Chondrocyte (in vitro differentiated cells): ENCODE measurements around the gene TNRC6B. TPM values are rescaled to one million over a fixed set of nuclear protein-coding genes. Genes with fewer than 3 reads are reported as not detected.

Experiments used
- DNase-seq: peaks from one replicate; pipeline ENCODE4 v3.0.0; 2021; ENCODE audit warnings: mixed read lengths, low spot score
- H3K27ac Mint-ChIP-seq: one replicate; pipeline ENCODE4 v1.8.0; 2021; ENCODE audit warnings: mild to moderate bottlenecking, moderate library complexity, mixed read lengths; ENCODE audit not compliant: unreplicated experiment
- H3K27me3 Mint-ChIP-seq: 2 replicates; pipeline ENCODE4 v1.8.0; 2021; ENCODE audit warnings: low read depth, mixed read lengths
- H3K36me3 Mint-ChIP-seq: 2 replicates; pipeline ENCODE4 v1.8.0; 2021; ENCODE audit warnings: low read depth, mixed read lengths
- H3K4me1 Mint-ChIP-seq: 2 replicates; pipeline ENCODE4 v1.8.0; 2021; ENCODE audit warnings: low read depth, mild to moderate bottlenecking, mixed read lengths
- H3K4me3 Mint-ChIP-seq: one replicate; pipeline ENCODE4 v1.8.0; 2021; ENCODE audit warnings: mild to moderate bottlenecking, moderate library complexity, mixed read lengths; ENCODE audit not compliant: unreplicated experiment
- H3K9me3 Mint-ChIP-seq: 2 replicates; pipeline ENCODE4 v1.8.0; 2021; ENCODE audit warnings: low read depth, mixed read lengths
- CTCF ChIP-seq: fragments of 200-600 bp; sonication (generic); IDR thresholded peaks from 2 replicates; pipeline ENCODE4 v1.5.0; 2021; ENCODE audit warnings: antibody characterized with exemption, mild to moderate bottlenecking, moderate library complexity
- total RNA-seq: library from RNA; stranded (reverse); gene quantifications from 3 replicates; pipeline ENCODE4 v1.2.1, GENCODE V29; 2021

The TNRC6B gene
- total RNA-seq, 1 donor from 2014 or later: 30.9 TPM

GRCh38 chr22:40332319-40332781 is 154.6 kb downstream of the TNRC6B start:
- no peak overlapping the region for H3K27ac Mint-ChIP-seq

GRCh38 chr22:40334060-40334459 is 156.3 kb downstream of the TNRC6B start:
- H3K4me1 Mint-ChIP-seq: no peaks in the 10 kb centered on the region
- DNase-seq: no peak
- no peak for TF ChIP-seq CTCF
- no peaks in the 10 kb centered on the region for H3K27me3 Mint-ChIP-seq
- H3K27ac Mint-ChIP-seq: no peak overlapping the region
- H3K4me3 Mint-ChIP-seq: no peak overlapping the region
- H3K9me3 Mint-ChIP-seq: no peaks in the 10 kb centered on the region
- H3K36me3 Mint-ChIP-seq: peaks cover 17% of the 10 kb centered on the region

More at GRCh38 chr22:40332319-40332781, 154.6 kb downstream of the TNRC6B start:
- no peaks in the 10 kb centered on the region for H3K9me3 Mint-ChIP-seq
- H3K4me3 Mint-ChIP-seq: no peak overlapping the region
- H3K4me1 Mint-ChIP-seq: no peaks in the 10 kb centered on the region
- no peak for DNase-seq
- no peaks in the 10 kb centered on the region for H3K27me3 Mint-ChIP-seq
- peaks cover 19% of the 10 kb centered on the region for H3K36me3 Mint-ChIP-seq
- no peak for TF ChIP-seq CTCF

- peaks cover 17% of the 10 kb centered on the region for H3K36me3 Mint-ChIP-seq
- no peak overlapping the region for H3K27ac Mint-ChIP-seq
- no peak overlapping the region for H3K4me3 Mint-ChIP-seq
These were observed 157.2 kb downstream of the TNRC6B start for GRCh38 chr22:40334899-40335298.

GRCh38 chr22:40335358-40335757 is 157.6 kb downstream of the TNRC6B start:
- H3K4me1 Mint-ChIP-seq: no peaks in the 10 kb centered on the region
- H3K36me3 Mint-ChIP-seq: peaks cover 15% of the 10 kb centered on the region
- no peaks in the 10 kb centered on the region for H3K27me3 Mint-ChIP-seq
- H3K4me3 Mint-ChIP-seq: no peak overlapping the region
- DNase-seq: no peak
- no peak for TF ChIP-seq CTCF
- no peak overlapping the region for H3K27ac Mint-ChIP-seq
- H3K9me3 Mint-ChIP-seq: no peaks in the 10 kb centered on the region

More at GRCh38 chr22:40334899-40335298, 157.2 kb downstream of the TNRC6B start:
- no peaks in the 10 kb centered on the region for H3K9me3 Mint-ChIP-seq
- no peaks in the 10 kb centered on the region for H3K27me3 Mint-ChIP-seq
- TF ChIP-seq CTCF: no peak
- H3K4me1 Mint-ChIP-seq: no peaks in the 10 kb centered on the region
- DNase-seq: no peak

GRCh38 chr22:40340044-40340443 is 162.3 kb downstream of the TNRC6B start:
- no peak for DNase-seq
- H3K4me1 Mint-ChIP-seq: no peaks in the 10 kb centered on the region
- H3K27me3 Mint-ChIP-seq: no peaks in the 10 kb centered on the region
- no peak overlapping the region for H3K4me3 Mint-ChIP-seq
- peaks cover 6% of the 10 kb centered on the region for H3K36me3 Mint-ChIP-seq
- no peak overlapping the region for H3K27ac Mint-ChIP-seq
- H3K9me3 Mint-ChIP-seq: no peaks in the 10 kb centered on the region
- no peak for TF ChIP-seq CTCF
